ENCODE measurements around the gene SCAMP5.

Gene SCAMP5, protein sequence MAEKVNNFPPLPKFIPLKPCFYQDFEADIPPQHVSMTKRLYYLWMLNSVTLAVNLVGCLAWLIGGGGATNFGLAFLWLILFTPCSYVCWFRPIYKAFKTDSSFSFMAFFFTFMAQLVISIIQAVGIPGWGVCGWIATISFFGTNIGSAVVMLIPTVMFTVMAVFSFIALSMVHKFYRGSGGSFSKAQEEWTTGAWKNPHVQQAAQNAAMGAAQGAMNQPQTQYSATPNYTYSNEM

DNA sequence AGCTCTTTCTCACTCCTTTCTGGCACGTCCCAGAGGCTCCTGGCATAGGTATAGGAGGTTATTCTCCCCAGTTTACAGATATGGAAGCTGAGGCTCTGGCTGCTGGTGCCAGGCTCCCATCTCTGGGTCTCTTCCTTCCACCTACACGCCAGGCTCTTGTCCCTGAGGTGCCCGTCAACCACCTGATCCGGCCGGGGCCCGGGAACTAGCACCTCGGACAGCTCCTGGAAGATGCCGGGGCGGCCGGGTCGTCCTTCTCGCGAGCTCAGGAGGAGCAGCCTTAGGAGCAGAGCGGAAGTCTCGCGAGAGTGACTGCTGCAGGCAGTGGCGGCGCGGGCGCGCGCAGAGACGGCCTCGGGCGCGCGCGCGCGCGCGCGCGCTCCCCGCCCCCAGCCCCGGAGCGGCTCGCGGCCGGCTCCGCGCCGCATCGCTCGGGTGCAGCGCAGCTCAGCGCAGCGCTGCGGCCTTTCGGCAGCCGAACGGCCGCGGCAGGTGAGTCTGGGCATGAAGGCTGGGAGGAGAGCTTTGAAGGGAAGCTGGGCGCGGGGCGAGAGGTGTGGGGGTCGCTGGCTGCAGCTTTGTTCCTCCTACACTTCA is at the start of gene SCAMP5:
Gene SCAMP5 (plus strand): TSS at position 382 of the 597 bp plus-strand sequence. CDS start 16,277 bp downstream, outside the sequence.
- peak; percentile 88 for DNase-seq

DNA sequence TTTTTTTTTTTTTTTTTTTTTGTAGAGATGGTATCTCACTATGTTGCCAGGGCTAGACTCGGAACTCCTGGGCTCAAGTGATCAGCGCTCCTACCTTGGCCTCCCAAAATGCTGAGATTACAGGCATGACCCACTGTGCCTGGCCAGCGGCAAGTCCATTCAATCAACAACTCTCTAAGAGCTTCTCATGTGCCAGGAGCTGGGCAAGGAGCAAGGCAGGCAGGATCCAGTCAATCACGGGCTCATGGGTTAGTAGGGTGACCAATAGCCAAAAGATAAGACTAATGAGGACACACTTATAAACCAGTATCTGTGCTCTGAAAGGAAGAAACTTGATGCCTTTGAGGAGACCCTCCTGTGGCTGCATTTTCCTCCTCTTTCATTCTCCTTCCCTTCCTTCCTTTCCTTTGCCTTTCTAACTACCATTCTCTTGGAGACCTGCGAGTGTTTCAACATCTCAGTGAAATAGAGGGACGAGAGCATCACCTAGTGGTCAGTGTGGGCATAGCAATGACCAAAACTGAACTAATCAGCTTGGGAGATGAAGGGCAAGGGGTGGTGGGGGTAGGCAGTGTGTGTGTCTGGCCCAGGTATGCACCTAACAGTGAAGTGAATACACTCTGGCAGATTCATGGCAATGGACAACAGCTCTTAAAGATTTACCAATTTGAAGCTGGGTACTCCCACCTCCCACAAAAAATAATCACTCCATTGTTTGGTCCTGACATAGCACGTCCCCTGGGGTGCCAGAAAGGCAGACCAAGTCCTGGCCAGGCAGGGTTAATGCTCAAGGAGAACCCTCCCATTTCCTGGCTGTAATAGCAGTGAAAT is 45.1 kb upstream of the SCAMP5 start:
- peak; percentile 71 for DNase-seq

DNA sequence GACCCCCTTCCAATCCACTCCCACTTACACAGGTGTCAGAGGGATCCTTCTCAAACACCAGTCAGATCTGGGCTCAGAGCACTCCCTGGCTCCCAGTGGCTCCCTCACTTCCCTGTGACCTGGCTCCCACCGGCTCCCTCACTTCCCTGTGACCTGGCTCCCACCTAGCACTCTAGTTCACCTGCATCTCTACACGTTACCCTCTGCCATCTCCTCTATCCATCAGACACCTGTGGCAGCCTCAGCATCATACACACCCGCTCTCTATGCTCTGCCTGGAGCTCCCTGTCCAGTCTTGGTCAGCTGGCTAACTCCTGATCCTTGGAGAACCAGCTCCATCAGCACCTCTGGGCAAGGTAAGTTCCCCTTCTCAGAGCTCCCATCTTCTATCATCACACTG is 44.4 kb upstream of the SCAMP5 start:
- no peak for DNase-seq

DNA sequence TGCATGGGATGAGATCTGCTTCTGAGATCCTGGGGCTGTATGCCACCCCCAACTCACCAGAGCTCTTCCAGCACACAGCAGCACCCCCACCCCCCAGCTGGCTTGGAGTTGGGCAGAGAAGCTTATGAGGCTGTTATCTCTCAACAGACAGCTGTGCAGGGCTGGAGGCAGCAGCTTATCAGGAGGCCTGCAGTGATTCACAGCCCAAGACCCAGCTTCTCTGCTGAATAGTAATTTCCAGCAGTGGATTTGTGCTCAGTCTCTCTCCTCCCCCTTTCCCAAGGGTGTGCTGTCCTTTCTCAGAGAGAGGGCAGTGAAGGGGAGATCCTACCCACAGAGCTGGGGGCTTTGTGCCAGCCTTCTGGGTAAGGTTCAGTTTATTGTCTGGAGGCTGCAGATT is 40.8 kb upstream of the SCAMP5 start:
- no peak for DNase-seq

DNA sequence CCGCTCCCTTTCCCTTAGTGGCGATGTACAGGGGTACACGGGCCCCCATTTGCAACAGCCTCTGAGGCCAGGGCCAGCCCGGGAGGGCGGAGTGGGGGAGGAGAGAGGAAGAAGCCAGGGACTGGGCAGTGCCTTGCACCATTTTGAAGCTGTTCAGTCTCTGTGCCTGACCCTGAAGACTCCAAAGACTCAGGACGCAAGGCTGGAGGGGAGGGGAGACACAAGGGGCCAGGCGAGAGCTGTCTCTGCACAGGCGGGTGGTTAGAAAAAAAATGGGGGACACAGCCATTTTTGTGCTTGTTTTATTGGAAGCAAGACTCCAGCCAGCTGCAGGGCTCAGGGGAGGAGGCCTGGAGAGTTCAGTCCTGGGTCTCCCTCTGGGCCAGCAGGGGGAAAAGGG is 40.3 kb upstream of the SCAMP5 start:
- DNase-seq: no peak

DNA sequence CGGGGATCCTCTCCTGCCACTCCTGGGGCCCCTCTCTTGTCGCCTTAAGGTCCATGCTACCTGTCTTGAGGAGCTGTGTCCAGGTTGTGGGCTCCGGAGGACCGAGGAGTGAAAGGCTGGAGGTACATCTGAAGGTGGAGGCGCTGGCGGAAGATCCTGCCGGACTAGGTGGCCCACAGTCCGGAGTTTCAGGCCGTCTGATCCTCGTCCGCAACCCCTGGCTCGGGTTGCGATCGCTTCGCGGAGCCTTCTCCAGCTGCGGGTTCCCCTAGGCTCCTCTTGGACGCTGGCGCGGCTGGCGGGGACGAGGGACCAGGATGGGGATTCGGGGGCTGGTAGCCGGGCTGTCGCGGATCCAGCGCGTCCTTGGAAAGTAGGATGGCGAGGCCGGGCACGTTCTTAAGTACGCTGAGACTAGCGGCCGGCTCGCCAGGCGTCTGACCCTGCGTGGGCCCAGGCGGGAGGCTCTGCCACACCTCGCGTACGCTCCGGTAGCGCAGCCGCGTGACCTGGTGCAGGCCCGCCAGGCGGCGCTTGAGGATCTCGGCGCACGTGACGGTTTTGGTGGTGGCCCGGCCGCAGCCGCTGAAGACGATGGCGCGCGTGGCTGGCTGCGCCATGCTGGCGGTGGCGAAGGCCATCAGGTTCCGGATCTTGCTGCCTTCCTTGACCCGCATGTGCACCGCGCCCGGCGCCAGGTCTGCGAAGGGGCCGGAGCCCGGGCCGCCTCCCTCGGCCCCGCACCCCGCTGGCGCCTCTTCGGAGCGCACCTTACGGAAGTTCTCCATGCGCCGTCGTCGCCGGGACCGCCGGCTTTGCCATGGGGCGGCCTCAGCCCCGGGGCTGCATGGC is 39.3 kb upstream of the SCAMP5 start:
- peak; percentile 72 for DNase-seq

DNA sequence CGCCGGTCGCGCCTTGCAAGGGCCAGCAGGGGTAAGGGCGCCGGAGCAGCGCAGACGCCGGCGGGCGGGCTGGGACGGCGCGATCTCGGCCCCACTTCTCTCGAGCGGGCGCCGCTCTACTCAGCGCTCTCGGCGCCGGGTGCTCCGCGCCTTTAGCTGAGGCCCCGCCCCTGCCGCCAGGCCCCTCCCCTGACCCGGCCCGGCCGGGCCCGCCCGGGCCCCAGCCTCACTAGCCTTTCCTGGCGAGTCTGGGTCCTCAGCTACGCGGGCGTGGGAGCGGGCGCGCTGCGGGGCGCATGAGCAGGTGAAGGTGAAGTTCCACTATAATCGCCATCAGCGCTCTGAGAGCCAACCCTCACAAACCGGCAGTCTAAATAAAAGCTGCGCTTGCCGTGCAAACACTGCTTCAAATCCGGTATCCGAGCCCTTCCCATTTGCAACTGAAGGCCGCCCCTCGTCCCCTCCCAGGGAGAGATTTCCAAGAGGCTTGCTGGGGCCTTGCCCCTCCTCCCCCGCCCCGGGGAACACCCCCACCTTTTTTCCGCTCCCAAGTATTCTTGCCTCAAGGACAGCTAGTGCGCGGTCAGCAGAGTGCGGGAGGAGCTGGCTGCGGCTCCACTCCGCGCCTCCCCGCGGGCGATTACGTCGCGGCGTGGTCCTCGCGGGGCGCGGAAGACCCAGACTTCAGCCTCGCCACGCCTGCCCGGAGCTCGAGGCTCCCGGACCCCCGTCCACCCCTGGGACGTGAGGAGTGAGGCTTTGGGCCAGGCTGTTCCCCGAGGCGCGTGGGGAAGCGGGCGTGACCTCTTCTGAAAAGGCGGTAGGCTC is 38.5 kb upstream of the SCAMP5 start, which contains the start of gene RPP25:
Gene RPP25 (minus strand): TSS at position 125 of the 828 bp plus-strand sequence. CDS start 189 bp downstream, outside the sequence.
- DNase-seq: peak; percentile 77

DNA sequence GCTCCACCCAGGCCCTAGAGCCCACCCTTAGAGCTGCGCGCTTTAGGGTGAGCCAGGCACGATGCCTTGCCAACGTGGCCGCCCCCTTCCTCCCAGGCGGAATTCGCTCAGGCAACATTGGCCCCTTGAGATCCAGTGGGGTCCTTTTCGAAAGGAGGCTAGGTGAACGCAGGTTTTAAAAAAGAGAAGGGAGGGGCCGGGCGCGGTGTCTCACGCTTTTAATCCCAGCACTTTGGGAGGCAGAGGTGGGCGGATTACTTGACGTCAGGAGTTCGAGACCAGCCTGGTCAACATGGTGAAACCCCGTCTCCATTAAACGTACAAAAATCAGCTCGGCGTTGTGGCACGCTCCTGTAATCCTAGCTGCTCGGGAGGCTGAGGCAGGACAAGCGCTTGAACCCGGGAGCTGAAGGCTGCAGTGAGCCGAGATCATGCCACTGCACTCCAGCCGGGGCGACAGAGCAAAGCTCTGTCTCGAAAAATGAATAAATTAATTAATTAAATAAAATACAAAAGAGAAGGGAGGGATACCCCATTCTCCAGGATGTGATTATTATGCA is 37.8 kb upstream of the SCAMP5 start:
- DNase-seq: no peak

DNA sequence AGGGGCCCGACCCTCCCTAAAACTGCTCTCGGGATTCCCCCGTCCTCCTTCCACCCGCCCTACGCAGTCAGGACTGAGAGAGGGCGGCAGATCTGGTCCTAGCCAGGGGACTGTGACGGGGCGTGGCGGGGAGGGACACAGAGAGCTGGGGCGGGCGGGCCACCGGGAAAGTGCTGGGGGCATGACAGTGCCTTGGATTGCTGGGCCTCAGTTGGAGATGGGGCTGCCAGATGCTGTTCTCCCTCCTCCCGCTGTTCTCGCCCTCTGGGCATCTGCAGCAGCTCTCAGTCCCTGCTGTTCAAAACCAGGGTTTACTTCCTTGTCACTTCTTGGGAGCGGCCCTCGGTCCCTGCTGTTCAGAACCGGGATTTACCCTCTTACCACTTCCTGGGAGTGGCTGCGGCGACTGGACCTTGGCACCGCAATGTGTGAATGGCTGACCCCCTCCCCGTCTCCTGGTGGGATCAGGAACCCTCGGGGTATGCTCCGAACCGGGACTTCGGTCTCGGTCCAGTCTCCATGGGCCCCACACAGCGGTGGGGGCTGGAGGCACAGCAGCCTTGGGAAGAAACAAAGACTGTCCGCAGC is 36.9 kb upstream of the SCAMP5 start:
- peak; percentile 23 for DNase-seq

DNA sequence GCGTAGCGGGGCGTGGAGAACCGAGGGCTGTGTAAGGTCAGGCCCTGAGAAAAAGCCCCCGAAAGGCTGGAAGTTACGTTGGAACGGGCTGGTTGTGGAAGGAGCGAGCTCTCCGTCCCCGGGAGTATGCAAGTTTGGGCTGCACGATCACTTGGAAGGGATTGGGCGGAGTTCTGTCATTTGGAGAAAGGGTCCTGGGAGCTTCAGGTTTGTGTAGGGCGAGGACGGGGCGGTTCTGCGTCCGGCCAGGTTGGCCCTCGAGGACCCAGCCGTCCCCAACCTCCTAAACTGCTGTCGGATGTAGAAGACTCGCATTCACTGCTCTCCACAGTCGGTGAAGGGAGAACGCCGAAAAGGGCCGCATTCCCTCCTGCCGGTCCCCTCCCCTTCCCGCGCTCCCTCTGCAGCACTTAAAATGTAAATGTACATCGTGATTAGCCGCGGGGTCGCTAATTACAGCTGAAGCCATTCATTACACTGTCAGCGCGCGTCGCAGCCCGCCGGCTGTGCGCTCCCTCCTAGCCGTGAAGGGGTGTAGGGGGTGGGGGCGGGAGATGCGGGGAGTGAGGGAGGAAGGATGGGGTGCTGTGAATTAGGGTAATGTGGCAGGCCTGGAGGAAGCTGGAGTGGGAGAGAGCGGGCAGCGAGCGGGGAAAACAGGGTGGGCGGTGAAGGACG is 36.3 kb upstream of the SCAMP5 start:
- DNase-seq: no peak

DNA sequence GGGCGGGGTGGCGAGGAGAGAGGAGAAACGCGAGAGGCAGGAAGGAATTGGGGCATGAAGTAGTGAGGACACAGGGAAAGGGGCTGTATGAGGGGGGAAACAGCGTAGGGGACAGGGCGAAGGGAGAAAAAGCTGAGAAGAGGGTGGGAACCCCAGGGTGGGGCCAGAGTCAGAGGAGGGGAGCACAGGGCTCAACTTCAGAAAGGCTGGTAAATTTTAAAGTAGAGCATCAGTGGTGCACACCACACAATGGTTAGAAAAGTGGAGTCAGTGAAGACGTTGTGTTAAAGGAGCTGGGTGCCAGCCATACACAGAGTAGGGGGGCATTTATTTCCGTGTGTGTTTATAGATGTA is 35.8 kb upstream of the SCAMP5 start:
- DNase-seq: no peak

DNA sequence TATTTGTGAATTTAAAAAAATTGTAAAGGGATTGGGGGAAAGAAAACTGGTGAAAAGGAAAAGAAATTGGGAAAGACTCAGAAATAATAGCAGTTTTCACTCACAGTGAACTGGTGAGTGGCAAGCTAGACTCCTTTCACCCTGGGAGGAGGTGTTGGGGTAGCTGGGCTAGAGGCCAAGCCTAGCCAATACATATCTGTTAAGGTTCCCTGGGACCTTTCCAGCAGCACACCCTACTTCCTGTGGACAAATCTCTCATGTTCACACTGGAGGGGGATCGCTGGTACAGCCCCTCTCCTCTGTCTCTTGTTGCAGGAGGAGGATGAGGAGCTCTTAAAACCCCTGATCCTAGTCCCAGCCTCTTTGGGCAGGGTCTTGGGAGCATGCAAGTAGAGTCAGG is 35.1 kb upstream of the SCAMP5 start:
- no peak for DNase-seq

DNA sequence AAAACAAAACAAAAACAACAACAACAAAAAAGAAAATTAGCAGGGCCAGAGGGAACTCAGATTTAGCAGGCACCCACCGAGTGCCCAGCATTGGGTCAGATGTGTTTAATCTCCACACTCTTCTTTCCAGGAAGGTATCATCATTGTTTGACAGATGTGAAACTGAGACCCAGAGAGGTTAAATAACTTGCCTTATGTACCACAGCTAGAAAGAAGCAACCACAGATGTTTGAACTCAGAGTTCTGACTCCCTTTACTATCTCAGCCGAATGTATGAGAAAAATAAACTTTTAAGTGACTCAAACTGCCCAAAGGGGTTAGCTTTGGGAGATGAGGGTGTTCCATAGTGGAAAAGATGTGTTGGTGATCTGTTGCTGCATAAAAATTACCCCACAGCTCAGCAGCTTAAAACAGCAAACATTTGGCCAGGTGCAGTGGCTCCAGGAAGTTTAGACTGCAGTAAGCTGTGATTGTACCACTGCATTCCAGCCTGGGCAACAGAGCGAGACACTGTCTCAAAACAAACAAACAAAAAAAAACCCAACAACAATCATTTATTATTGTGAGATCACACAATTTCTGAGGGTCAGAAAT is 34.3 kb upstream of the SCAMP5 start:
- DNase-seq: no peak

DNA sequence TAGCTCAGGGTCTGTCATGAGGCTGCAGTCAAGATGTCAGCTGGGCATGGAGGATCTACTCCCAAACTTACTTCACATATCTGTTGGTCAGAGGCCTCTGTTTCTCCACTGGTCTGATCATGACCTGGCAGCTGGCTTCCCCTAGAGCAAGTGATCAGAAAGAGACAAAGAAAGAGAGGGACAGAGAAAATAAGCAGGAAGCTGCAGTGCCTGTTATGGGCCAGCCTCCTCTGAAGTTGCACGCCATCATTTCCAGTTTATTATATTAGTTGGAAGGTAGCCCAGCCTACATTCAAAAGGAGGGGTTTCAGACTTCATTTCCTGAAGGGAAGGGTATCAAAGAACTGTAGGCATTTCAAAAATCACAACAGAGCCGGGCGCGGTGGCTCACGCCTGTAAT is 33.7 kb upstream of the SCAMP5 start:
- DNase-seq: no peak

DNA sequence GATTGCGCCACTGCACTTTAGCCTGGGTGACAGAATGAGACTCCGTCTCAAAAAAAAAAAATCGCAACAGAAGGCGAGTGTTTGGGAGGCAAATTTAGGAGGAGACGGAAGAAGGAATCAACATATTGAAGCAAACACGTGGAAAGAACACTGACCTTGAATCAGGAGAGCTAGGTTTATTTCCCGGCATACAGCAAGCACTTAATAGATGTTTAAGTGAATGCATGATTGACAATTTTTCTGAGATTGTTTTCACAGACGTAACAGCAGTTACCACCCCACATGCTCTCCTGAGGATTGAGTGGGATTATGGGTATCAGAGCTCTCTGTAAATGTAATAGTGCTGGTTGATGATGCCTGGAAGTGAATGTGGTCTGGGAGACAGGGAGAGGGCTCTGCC is 33.1 kb upstream of the SCAMP5 start:
- no peak for DNase-seq

DNA sequence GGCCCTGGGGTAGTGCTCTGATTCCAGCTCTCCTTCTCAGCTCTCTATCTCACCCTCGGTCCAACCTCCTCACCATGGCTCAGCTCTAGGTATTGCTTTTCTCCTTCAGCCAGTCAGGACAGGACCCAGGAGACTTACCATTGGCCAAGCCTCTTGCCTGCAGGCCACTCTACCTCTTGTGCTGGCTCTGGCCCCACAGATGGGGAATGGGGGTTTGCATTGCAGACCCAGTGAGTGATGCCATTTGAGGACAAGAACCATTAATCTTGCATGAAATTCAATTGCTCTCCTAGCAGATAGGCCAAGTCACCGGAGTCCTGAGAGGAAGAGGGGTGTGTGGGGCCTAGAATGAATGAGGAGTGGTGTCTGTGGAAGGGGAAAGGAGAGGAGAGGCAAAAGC is 32.7 kb upstream of the SCAMP5 start:
- DNase-seq: no peak

DNA sequence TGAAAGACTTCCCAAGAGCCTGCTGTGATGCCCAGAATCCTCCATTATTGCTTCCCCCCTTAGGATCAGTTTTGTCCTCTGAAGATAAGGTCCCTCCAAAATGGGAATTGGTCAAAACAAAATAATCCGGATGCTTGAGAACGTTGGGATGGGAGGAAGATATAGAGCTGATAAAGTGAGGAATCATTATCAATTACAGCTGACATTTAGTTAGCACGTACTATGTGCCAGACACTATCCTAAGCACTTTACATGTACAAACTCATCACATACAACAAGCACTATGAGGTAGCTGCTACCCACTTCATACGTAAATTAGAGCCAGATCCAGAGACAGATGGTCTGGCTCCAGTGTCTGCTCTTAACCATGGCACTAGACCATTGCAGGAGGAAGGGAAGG is 32.1 kb upstream of the SCAMP5 start:
- DNase-seq: no peak

DNA sequence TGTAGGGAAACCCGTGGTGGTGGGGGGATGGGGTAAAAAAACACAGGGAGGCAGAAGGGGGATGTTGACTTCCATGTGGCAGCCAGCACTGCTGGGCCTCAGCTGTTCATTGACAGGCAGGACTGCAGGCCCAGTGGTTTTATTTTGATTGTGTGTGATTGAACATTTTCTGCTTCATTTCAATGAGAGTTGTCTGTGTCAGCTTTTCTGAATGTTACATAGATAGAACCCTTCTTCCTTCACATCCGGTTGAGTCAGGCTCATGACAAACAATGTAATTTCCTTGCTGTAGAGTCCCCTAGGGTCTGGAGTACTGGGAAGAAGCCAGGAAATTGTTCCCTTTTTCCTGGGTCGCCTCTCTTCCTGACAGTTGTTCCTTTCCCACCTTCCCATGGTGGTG is 30.6 kb upstream of the SCAMP5 start:
- DNase-seq: no peak

DNA sequence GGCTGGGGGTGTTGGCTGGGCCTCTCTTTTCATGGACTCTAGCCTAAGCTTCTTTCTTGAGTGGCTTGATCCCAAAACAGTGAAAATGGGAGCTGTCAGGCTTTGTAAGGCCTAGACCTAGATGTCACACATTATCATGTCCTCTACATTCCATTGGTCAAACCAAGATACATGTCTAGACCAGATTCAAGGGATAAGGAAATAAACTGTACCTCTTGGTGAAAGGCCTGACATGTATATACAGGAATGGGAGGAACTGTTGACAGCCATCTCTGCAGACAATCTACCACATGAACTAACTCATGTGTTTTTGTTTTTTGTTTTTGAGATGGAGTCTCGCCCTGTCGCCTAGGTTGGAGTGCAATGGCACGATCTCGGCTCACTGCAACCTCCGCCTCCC is 27.7 kb upstream of the SCAMP5 start:
- no peak for DNase-seq

DNA sequence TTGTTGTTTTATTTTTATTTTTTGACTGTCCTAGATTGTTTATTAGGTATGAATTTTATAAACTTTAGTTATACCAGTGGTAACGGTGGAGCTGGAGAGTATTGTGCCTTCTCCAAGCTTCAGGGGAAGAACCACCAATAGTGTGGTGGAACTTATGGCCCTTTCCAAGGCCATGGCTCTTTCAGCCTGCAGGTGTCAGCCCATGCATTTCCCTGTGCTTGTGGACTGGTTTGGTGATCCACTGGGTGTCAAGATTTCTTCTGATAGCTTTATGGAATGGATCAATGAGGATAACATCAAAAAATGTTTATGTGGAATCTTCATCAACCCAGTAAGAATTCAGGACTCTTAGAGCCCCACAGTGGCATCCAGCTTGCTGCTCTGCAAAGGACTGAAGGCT is 19.2 kb upstream of the SCAMP5 start:
- DNase-seq: no peak
